Uterus (tissue), 4 donors: ENCODE measurements around the gene MSI2. TPM values are rescaled to one million over a fixed set of nuclear protein-coding genes. Genes with fewer than 3 reads are reported as not detected.

Experiments
- DNase-seq, 2 donors: peaks; one replicate each; pipeline ENCODE4 v3.0.0-alpha.2; 2019 to 2020
- H3K27ac ChIP-seq, 2 donors: fragments of 200-600 bp; sonication (generic); 1 replicate in 1 of 2; 2 replicates in 1 of 2; pipeline ENCODE4 v1.5.1; 2016 to 2018
- H3K27me3 ChIP-seq, 2 donors: fragments of 200-600 bp; sonication (generic); one replicate each; pipeline ENCODE4 v1.5.1; 2018 to 2019; ENCODE audit warnings: control low read depth in 1 of 2
- H3K36me3 ChIP-seq, 2 donors: fragments of 200-600 bp; sonication (generic); one replicate each; pipeline ENCODE4 v1.5.1; 2019; ENCODE audit warnings: control low read depth in 1 of 2
- H3K4me1 ChIP-seq, 2 donors: fragments of 200-600 bp; sonication (generic); one replicate each; pipeline ENCODE4 v1.5.1; 2018 to 2019; ENCODE audit warnings: control low read depth in 1 of 2
- H3K4me3 ChIP-seq, 2 donors: fragments of 200-600 bp; sonication (generic); 1 replicate in 1 of 2; 2 replicates in 1 of 2; pipeline ENCODE4 v1.5.1; 2018 to 2019; ENCODE audit warnings: mild to moderate bottlenecking in 1 of 2
- H3K9me3 ChIP-seq, 2 donors: fragments of 200-600 bp; sonication (generic); one replicate each; pipeline ENCODE4 v1.5.1; 2019; ENCODE audit warnings: control low read depth in 1 of 2
- CTCF ChIP-seq, 4 experiments: fragments of 200-600 bp in 2 of 4; fragments of 450-650 bp in 2 of 4; sonication (generic) in 2 of 4; IDR thresholded peaks; one replicate each; pipeline ENCODE4 v1.5.1; 2016 to 2019; ENCODE audit warnings: antibody characterized with exemption in 4 of 4, mild to moderate bottlenecking in 2 of 4, moderate library complexity in 1 of 4
- POLR2A ChIP-seq, 2 donors: fragments of 450-650 bp; IDR thresholded peaks; one replicate each; pipeline ENCODE4 v1.6.1; 2016; ENCODE audit warnings: antibody characterized with exemption in 2 of 2, mild to moderate bottlenecking in 1 of 2, moderate library complexity in 1 of 2
- intact Hi-C: fragments of 100-400 bp; cut with DNase I; formaldehyde crosslinking; loops from one replicate; pipeline ENCODE4 v1.15.1; 2023; ENCODE audit warnings: low total_unique reads
- total RNA-seq, 4 donors: library from RNA; depleted of rRNA in 3 of 4; stranded (reverse); fragments of >200 nt in 3 of 4; gene quantifications; one replicate each; pipeline versions ENCODE4 v1.1.0 to v1.2.4, GENCODE V29; 2014 to 2023
- donor health status: DM: yes; HTN: yes; CAD: no.

The MSI2 gene
- total RNA-seq, 4 donors from 2014 or later: 13.2 to 60.8 (median 44.5) TPM

- Histone ChIP-seq H3K36me3 (no peaks in the 10 kb centered on the region), H3K4me3 (no peak overlapping the region), H3K27ac (no peak overlapping the region), H3K9me3 (no peaks in the 10 kb centered on the region), H3K27me3 (no peaks in the 10 kb centered on the region), H3K4me1 (peaks cover 0 to 4% of the 10 kb centered on the region in 2 donors)
- DNase-seq: no peak
- intact Hi-C loops: no loop called here
- TF ChIP-seq POLR2A (IDR thresholded peaks at IDR 0.05) (no peak), CTCF (IDR thresholded peaks at IDR 0.05) (no peak)
Observed at GRCh38 chr17:57443781-57444180, 187.5 kb downstream of the MSI2 start.

- Histone ChIP-seq H3K27ac (no peak overlapping the region), H3K27me3 (no peaks in the 10 kb centered on the region), H3K36me3 (no peaks in the 10 kb centered on the region), H3K4me3 (no peak overlapping the region), H3K9me3 (no peaks in the 10 kb centered on the region), H3K4me1 (peaks cover 0 to 4% of the 10 kb centered on the region in 2 donors)
- no peak for DNase-seq
- intact Hi-C loops: no loop called here
- no peak for TF ChIP-seq CTCF (IDR thresholded peaks at IDR 0.05)
- no peak for TF ChIP-seq POLR2A (IDR thresholded peaks at IDR 0.05)
Observed at GRCh38 chr17:57444682-57445450, 188.5 kb downstream of the MSI2 start.

GRCh38 chr17:57445772-57446472 is 189.6 kb downstream of the MSI2 start:
- no peaks in the 10 kb centered on the region for H3K27me3 ChIP-seq
- no peak for TF ChIP-seq CTCF (IDR thresholded peaks at IDR 0.05)
- no peak for TF ChIP-seq POLR2A (IDR thresholded peaks at IDR 0.05)
- DNase-seq: no peak
- no peak overlapping the region for H3K27ac ChIP-seq
- no peak overlapping the region for H3K4me3 ChIP-seq
- no peaks in the 10 kb centered on the region for H3K36me3 ChIP-seq
- H3K9me3 ChIP-seq: no peaks in the 10 kb centered on the region
- intact Hi-C loops: no loop called here
- no peaks in the 10 kb centered on the region for H3K4me1 ChIP-seq

- no peak for DNase-seq
- H3K27ac ChIP-seq: no peak overlapping the region
- intact Hi-C loops: no loop called here
- H3K4me1 ChIP-seq: no peaks in the 10 kb centered on the region
- no peaks in the 10 kb centered on the region for H3K27me3 ChIP-seq
- H3K36me3 ChIP-seq: no peaks in the 10 kb centered on the region
- no peaks in the 10 kb centered on the region for H3K9me3 ChIP-seq
- no peak for TF ChIP-seq POLR2A (IDR thresholded peaks at IDR 0.05)
- no peak for TF ChIP-seq CTCF (IDR thresholded peaks at IDR 0.05)
- no peak overlapping the region for H3K4me3 ChIP-seq
Observed at GRCh38 chr17:57447357-57447989, 191.2 kb downstream of the MSI2 start.
